Skin of body (tissue), 2 donors: ENCODE data around the gene FAM237B. TPM values are rescaled to one million over a fixed set of nuclear protein-coding genes. Genes with fewer than 3 reads are reported as not detected.
A peak's percentile ranks its signal among the peaks of the same experiment; 100 is the strongest.

ENCODE experiments used
- DNase-seq: peaks from one replicate; lab custom pipeline; 2025; lab: John Stamatoyannopoulos, UW
- total RNA-seq: library from RNA; depleted of rRNA; stranded (reverse); fragments of >200 nt; gene quantifications from one replicate; pipeline ENCODE4 v1.2.3, GENCODE V29; 2014

Gene FAM237B
- total RNA-seq, 1 donor from 2014 or later, result not detected

- DNase-seq, result no peak
Observed at GRCh38 chr7:90290244-90291113, 30.6 kb downstream of the FAM237B start.

GRCh38 chr7:90288154-90288553, 33.0 kb downstream of the FAM237B start:
- DNase-seq, result no peak

GRCh38 chr7:90276033-90276728, 44.9 kb downstream of the FAM237B start:
- DNase-seq, result no peak

GRCh38 chr7:90274161-90274560, 46.9 kb downstream of the FAM237B start:
- DNase-seq, result no peak

GRCh38 chr7:90272242-90272641, 48.9 kb downstream of the FAM237B start:
- no peak for DNase-seq

GRCh38 chr7:90271753-90272152, 49.4 kb downstream of the FAM237B start:
- peak; percentile 59 for DNase-seq

GRCh38 chr7:90270431-90271178, 50.5 kb downstream of the FAM237B start:
- no peak for DNase-seq

- DNase-seq, result no peak
Observed at GRCh38 chr7:90269163-90269562, 51.9 kb downstream of the FAM237B start.

- no peak for DNase-seq
Observed at GRCh38 chr7:90267263-90267858, 53.7 kb downstream of the FAM237B start.

- DNase-seq, result no peak
Observed at GRCh38 chr7:90266808-90267207, 54.3 kb downstream of the FAM237B start.

Other genes starting within 250 kb of the FAM237B start
- gene STEAP1, start 166.8 kb downstream of the FAM237B start, total RNA-seq, result 16.3 TPM
- 14.6 TPM for gene STEAP2, start 109.6 kb downstream of the FAM237B start, total RNA-seq
- gene CFAP69, start 76.1 kb downstream of the FAM237B start, total RNA-seq, result 15.3 TPM
- gene GTPBP10, start 25.4 kb upstream of the FAM237B start, total RNA-seq, result 13.3 TPM
- gene CLDN12, start 82.2 kb upstream of the FAM237B start, total RNA-seq, result 22.7 TPM
- not detected for gene PTTG1IP2, start 148.3 kb upstream of the FAM237B start, total RNA-seq